ENCODE results near the gene OLFM1.

DNA sequence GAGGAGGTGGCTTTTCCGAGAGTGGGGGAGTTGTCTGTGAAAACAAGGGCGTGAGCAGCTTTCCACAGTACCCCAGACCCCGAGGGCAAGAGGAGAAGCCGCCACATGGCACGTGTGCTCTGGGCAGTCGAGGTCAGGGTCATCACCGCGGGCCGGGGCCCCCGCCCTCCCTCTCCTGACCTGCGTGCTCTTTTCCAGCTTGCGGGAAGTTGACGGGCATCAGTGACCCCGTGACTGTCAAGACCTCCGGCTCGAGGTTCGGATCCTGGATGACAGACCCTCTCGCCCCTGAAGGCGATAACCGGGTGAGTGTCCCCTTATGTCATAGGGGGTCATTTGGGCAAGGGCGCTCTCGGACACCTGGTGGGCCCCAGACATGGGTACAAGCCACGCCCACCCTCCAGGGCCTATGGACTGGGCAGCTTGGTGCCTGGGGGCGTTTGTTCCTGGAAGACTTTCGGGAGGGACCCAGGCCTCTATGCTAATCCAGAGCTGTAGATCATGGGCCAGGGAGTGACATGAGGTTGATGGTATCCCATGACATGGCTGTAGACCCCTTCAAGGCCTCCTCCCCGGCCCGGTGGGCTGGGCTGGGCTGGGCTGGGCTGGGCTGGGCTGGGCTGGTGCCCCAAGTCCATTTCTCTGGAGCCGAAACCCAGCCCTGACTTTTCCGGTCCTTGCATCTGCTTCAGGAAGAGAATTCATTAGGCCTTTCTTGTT, 19.2 kb downstream of the OLFM1 start:
- TF ChIP-seq, protein P1, sequence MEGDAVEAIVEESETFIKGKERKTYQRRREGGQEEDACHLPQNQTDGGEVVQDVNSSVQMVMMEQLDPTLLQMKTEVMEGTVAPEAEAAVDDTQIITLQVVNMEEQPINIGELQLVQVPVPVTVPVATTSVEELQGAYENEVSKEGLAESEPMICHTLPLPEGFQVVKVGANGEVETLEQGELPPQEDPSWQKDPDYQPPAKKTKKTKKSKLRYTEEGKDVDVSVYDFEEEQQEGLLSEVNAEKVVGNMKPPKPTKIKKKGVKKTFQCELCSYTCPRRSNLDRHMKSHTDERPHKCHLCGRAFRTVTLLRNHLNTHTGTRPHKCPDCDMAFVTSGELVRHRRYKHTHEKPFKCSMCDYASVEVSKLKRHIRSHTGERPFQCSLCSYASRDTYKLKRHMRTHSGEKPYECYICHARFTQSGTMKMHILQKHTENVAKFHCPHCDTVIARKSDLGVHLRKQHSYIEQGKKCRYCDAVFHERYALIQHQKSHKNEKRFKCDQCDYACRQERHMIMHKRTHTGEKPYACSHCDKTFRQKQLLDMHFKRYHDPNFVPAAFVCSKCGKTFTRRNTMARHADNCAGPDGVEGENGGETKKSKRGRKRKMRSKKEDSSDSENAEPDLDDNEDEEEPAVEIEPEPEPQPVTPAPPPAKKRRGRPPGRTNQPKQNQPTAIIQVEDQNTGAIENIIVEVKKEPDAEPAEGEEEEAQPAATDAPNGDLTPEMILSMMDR (IDR thresholded peaks at IDR 0.05), result no peak
- TF ChIP-seq POLR2A (IDR thresholded peaks at IDR 0.05), result no peak

Measured in uterus (tissue), 2 donors.